NCI-H1694 (cell line): ENCODE data around the gene EOLA1.
A peak's percentile ranks its signal among the peaks of the same experiment; 100 is the strongest.
"Not testable (repeated sequence)": the region's sequence is repeated elsewhere in the genome, so short reads cannot be mapped to it uniquely, and the experiment has no call there.

Experiments used
- DNase-seq: peaks from one replicate; lab custom pipeline; 2025; lab: John Stamatoyannopoulos, UW

The EOLA1 gene

DNA sequence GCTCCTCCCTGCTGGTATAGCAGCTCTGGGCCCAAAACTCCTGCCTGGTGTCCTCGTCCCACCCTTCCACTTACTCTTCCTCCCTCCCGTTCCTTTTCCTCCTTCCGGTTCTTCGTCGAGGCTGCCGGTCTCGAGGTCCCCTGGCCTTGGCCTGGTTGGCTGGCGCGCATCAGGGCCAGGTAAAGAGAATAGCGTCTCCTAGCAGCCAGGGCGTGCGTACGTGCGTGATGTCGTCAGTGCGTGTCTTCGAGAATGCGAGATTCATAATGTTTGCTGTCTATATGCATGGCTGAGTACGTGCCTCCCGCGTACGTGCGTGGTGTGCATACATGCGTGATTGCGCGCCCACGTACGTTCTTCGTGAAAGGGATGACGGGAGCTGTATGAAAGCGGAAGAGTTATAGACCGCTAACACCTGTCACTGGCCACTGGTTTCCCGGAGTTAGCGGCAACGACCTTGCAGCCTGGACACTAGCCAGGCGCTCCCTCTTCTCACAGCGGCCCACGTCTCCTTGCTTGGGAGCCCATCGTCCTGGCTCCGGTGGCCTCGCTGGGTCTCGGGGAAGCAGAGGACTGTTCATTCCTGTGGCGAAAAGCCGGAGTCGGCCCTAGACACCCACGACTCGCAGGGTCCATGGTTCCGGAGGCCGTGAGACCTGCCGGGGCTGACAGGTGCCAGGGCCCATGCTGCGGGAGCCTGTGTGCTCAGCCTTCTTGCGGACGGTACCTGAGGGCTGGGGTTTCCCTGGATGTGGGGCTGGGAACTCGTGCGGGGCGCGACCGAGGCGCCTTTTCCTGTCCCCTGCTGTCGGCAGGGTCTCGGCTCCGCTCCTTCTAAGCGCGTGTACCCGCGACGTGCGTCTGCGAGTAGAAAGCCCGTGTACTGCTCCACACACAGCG lies at the start of gene EOLA1:
TSS of gene EOLA1 (plus strand) at position 392 of the 900 bp plus-strand sequence. CDS start 4,619 bp downstream, outside the sequence.
- DNase-seq, result peak; percentile 90

DNA sequence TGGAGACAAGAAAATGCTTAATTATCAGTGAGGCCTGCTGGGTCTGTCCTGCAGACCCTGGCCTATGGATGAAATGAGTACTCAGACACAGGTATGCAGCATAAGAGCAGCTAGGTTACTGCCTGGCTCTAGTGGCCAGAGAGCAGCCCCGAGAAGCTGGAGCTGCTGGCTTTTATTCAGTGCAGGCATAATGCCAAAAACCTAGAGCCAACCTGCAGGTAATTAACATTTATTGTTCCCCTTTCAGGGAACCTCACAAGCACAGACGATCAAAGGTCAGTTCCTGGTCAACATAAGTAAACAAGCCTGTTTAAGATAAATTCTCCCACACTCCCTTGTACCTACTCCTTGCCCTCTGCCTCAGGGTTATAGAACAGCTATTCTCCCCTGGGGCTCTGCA lies 49.0 kb upstream of the EOLA1 start:
- no peak for DNase-seq

DNA sequence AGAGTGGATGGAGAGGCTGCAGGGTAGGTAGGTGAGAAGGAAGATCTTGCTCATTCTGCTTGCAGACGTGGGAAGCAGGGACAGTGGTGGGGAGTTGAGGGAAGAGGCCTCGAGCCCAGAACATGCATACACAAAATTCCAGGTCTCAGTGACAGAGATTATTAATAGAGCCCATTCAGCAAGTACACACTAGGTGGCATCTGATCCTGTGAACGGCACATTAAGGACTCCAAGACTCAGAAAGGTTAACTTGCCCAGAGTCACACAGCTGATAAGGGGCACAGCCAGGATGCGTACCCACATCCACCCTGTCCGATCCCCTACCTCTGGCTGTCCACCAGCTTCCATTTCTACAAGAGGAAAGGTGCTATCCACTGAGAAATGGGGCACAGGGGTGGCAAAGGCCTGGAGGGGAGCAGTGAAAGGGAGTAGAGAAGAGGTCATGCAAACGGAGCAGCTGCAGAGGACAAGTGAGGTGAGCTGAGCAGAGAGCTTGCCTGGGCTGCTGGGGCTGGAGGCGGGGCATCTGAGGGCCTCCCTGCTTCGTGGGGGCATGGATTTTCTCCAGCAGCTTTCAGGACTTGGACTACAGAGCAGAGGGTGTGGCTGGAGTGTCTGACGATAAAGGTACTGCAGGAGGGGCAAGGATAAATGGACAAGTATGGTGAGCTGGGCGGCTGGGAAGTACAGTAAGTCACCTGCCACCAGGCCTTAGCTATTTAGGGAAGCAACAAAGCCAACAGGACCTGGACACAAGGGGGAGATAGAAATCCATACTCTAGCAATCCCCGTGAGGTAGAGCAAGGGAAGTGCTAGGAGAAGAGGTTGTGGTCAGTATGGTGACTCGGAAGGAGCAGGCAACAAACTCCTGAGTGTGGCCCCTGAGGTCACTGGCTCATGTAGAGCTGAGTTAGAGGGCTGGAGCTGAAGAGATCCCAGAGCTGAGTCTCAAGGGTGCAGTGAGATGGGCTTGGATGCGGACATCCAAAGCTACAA lies 46.9 kb upstream of the EOLA1 start:
- no peak for DNase-seq

DNA sequence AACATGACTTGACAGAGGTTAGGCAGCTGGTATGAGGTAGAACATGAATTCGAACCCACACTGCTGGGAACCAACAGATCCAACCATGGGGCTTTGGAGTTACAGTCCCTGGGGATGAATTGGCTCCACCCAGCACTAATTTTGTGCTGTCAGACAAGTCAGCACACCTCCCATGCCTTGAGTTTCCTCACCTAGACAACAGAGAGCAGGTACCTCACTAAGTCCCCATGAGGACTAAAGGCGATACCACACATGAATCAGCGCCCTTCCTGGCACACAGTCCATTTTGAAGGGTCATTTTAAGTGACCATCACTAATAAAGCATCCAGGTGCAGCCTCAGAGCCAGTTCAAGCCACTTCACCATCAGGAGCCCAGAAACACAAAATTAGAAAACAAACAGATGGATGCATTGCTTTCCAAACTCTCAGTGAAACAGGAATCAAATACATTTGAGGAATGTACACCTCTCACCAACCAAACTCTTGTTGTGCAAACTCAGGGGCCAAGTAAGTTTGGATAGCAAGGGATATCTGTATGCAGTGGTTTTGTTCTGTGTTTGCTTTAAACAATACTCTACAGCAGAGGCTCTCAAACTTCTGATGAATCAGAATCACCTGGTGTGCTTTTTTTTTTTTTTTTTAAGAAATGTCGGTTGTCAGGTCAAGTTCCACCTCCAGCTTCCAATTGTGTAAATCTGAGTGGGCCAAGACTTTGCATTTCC lies 45.8 kb upstream of the EOLA1 start:
- no peak for DNase-seq

DNA sequence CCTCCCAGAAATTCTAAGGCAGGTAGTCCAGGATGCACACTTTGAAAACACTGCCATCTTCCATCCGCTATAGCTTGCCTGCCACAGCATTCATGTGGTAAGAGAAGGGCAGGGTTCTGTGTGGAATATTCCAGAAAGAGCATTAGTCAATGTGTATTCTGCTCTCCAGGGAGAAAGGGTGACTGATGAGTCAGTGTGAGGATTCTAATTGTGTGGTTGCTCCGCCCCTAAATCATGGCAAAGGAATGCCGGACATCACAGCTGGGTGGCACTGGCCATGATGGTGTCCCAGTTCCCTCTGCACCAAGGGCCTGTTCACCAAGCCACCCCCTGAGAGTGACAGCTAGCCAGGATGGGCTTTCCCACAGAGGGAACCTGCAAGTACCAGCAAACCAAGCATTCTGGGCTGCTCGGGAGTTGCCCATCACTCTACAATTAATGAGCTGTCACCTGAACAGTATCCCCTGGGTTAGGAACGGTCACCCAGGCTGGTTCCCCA lies 45.2 kb upstream of the EOLA1 start:
- no peak for DNase-seq

DNA sequence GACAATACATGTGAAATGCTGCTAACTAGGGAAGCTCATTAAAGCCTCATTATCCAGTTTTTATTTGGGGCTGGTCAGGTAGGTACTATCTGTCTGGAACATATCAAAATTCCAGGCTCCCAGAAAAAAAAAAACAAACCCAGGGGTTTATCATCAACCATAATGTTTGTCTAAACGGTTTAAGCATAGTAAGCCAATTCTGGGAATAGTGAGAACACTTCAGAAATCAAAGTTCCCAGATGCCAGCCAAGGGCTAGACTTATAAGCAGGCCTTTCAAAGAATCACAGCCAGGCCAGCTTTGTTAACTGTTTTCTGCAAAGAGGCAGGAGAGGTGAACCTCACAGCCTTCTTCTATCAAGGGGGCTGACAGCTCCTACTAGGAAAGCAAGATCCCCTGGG lies 43.8 kb upstream of the EOLA1 start:
- no peak for DNase-seq

DNA sequence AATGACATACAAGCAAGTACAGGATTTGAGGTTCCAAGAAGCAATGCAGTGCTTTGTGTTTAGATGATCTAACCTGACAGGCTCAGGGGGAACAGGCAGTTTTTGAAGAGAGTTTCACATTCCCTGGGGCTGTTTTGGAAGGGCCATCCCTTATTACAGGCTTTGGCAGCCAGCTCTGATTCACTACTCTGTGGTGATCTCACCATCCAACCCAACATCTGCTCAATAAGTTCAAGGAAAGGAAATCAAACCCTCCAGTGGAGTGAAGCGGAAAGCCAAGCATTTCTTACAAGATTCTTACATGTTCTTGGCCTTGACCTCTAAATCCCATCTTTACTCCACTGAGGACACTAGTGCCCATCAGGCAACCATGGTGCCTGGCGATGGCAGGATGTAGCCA lies 43.2 kb upstream of the EOLA1 start:
- no peak for DNase-seq

DNA sequence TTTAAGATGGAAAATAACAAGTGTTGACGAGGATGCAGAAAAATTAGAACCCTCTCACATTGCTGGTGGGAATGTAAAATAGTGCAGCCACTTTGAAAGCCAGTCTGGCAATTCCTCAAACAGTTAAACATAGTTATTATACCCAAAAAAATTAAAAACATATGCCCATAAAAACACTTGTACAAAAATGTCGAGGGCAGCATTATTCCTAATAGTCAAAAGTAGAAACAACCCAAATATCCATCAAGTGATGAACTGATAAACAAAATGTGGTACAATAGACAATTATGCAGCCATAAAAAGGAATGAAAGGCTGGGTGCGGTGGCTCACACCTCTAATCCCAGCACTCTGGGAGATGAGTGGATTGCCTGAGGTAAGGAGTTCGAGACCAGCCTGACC lies 42.0 kb upstream of the EOLA1 start:
- DNase-seq, result no peak

DNA sequence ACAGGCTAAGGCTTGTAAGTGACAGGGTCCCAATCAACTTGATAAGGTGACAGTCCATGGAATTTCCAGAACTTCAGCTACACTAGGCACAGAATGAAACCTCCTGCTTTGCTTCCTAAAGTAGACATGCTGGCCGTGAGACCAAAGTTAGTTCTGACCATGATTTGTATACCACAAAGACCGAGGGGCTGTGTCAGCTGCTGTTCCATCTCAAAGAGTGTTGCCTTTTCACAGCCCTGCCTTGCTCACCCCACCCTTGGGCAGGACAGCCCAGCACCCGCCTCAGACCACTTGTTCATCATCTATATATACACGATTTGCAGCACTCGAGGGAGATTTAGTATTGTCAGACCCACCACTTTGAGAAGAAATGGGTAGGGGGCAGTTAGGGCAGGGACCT lies 41.0 kb upstream of the EOLA1 start:
- no peak for DNase-seq

DNA sequence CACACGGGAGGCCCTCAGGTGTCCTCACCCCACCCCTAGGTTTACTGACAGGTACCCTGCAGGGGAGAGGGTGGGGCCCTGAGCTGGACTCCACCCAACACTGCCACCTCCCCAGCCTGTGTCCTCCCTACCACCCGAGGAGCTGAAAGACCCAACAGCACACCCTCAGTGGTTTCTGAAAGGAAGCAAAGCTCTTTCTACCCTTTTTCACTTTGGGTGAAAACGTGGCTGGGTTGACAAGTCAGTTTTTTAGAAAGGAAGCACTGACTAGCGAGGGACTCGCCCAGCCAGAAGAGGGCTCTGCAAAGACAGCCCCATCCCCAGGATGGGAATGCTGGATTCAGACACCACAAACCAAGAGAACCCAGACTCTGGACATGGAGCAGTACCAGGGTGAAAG lies 37.9 kb upstream of the EOLA1 start:
- DNase-seq, result not testable (repeated sequence)

DNA sequence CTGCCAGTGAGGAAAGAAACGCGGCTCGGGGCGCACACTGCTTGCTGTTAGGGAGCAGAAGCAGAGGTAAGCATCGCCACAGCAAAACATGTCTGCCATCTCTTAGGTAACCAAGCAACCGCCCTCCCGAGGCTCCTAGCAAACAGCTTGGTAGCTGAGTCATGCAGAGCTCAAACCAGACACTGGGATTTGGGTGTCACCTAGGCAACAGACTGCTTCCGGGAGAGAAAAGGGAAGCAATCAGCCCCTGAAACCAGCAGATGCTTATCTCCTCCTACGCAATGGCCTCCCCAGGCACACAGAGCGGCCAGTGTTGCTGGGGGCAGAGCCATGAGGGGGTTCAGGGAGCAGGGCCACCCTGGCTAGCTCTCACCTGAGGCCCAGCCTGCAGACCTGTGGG lies 37.4 kb upstream of the EOLA1 start:
- DNase-seq, result peak; percentile 15

DNA sequence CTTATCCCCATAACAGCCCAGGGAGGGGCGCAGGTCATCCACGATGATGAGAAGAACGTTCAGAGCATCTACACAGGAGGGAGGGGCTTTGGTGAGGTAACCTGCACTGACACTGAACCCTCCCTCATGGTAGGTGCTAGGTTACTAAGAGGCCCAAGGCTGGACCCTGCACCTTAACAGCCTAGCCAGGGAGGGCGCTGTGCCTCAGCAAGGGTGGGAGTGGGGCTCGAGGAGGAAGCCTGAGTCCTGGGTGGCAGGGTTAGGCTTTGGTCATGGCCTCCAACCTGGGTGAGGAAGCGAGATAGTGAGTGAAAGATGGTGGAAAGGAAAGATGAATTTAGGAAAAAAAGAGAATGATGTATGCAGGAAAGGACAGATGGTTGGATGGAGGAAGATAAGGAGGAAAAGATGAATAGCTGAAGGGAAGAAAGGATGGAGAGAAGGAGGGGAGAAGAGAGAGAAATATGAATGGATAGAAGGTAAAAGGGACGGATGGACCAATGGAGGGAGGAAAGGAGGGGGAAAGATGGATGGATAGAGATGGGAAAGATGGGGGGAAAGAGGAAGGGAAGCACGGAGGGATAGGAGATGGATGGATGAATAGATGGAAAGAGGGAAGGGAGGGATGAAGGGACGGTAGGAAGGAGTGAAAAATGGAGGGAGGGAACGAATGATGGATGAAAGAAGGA lies 36.4 kb upstream of the EOLA1 start:
- DNase-seq, result peak; percentile 67

DNA sequence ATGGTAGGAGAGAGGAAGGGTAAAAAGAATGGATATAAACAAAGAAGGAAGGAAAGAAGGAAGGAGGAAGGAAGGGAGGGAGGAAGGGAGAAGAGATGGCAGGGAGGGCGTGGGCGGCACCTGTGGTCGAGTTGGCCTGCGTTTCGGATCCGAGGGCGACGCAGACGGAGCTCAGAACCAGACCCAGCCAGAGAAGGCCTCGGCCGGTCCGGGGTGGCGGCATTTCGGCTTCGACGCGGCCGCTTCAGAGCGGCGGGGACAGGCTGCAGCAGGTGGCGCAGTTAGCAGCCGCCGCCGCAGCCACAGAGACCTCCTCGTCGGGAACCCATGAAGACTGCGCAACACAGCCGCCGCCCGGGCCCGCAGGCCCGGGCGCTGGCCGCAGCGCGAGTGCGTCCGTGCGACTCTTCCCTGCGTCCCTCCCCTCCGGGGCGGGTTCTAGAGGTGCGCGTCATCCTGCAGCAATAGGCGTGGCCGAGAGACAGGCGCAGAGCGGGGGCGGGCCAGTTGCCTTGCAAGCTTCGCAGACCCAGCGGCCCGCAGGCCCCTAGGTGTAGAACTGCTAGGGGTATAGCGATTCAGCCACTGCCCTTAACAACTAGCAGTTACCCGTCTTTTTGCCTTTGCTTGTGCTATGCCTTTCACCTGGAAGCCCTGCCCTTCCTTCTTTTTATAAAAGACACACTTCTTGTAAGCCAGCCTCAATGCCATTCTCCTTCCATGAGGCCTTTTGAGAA lies 35.7 kb upstream of the EOLA1 start, which contains the start of gene IDS:
TSS of gene IDS (minus strand) at position 392 of the 737 bp plus-strand sequence. CDS start at position 223, 169 bp downstream.
- DNase-seq, result peak; percentile 69

DNA sequence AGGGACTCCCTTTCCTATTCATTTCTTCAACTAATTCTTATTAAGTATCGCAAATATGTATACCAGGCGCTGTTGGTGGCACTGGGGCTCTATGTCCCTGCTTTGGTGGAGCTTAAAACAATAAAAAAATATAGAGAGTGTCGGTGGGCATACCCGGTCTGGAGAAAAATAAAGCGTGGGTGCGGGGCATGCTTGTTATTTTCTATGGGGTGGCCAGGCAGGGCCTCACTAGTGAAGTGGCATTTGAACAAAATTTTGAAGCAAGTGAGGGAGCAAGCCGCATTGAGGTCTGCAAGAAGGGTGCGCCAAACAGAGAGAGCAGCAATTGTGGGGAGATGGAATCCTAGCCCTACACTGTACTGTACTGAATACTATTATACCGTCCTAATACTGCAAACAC lies 35.1 kb upstream of the EOLA1 start:
- DNase-seq, result no peak

DNA sequence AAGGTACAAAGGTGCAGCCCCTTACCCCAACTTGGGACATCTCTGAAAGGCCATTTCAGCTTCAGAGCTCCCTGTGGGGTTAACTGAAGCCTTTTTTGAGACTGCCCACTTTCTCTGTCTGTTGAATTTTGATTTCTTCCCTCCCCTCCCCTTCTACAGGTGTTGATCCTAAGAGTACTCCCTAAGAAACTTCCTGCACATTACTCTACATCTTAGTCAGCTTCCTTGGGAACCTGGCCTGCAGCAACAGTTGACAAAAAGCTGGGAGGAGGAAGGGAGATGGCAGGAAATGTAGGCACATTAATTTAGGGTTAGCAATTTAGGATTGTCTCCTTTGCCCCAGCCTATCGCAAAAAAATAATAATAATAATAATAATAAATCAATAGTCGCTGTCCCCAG lies 34.5 kb upstream of the EOLA1 start:
- no peak for DNase-seq

DNA sequence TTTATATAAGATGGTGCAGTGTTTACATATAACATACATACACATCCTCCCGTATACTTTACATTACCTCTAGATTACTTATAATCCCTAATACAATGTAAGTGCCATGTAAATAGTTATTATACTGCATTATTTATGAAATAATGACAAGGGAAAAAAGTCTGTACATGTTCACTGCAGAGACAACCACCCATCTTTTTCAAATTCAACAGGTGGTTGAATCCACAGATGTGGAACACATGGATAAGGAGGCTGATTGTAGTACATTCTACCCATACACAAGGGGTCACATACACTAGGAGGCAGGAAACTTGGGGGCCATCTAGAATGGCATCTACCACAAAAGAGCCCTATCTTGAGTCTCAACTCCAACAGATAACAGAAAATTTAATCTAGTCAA lies 32.3 kb upstream of the EOLA1 start:
- no peak for DNase-seq

DNA sequence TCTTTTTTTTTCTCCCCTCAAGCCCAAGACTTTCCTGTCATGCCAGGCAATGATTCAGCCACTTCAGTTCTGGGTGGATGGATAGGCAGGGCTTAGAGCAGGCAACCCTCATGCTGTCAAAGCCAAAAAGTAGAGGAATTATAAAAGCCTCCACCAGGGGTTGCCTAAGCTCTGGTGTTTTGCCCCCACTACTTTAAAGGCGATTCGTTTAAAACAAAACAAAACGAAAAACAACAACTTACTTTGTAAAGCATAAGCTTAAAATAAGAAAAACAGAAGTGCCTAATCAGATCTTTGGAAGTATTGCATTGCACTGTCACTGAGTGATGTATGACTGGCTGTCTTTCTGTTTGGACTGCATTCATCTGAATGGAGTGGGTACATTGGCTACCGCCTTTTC lies 30.4 kb upstream of the EOLA1 start:
- no peak for DNase-seq

DNA sequence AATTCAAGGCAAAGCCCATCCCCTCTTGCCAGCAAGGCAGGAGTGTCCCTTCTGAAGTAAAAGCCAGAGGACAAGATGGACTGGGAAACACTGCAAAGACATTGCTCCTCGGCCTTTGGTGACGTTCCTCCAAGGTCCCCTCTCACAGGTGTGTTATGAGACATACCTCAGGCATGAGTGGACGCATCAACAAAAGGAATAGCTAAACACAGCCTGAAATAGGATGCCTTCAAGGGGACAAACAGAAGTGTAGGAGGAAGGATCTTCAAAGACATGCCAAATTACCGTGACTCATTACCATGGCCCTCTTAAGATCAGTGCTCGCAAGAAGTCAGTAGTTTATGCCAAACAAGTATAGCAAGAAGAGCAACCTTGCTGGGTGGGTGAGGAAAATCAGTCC lies 29.7 kb upstream of the EOLA1 start:
- no peak for DNase-seq

DNA sequence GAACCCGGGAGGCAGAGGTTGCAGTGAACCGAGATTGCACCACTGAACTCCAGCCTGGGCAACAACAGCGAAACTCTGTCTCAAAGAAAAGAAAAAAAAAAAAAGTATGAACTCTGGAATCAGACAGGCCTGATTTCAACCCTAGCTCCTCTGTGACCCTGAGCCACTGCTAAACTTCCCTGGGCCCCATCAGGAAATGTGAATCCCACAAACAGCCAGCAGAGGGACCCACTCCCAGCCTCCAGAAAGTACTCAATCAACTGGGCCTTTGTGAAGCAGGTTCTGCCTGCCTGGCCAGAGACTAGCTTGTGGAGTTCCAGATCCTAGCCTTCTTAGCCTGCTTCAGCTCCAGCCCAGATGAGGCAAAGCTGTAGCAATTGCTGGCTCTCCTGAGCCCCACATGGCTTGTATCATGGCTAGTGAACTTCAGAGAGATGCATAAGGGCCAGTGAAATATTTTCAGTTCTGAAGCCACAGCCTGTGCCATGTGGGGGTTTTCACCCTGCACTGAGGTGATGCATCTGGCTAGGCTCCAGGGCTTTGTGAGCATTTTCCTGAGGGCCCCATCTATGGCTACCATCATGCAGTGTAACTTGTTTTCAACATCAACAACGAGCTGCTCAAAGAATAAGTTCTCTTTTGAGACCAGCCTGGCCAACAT lies 28.5 kb upstream of the EOLA1 start:
- DNase-seq, result peak; percentile 54
